HG03432 (cell line): ENCODE measurements around the gene DPP3.

ENCODE experiments used
- ATAC-seq: cut with Tn5 transposase; IDR thresholded peaks from one replicate; pipeline ENCODE4 v1.9.1; 2021; ENCODE audit warnings: mild to moderate bottlenecking, moderate library complexity; ENCODE audit not compliant: unreplicated experiment

Gene DPP3

GRCh38 chr11:66464916-66465315, 15.3 kb upstream of the DPP3 start:
- no peak for ATAC-seq

GRCh38 chr11:66465373-66466224, 14.6 kb upstream of the DPP3 start:
- ATAC-seq, result no peak

GRCh38 chr11:66466225-66467033, 13.8 kb upstream of the DPP3 start, which contains the start of gene PELI3:
Gene PELI3, plus strand, starts transcription at chr11:66466905. Its CDS starts 1,224 bp downstream, at chr11:66468129.
- ATAC-seq, result peak; percentile 75

GRCh38 chr11:66467034-66467659, 13.1 kb upstream of the DPP3 start:
- ATAC-seq, result peak; percentile 38

GRCh38 chr11:66467756-66468155, 12.5 kb upstream of the DPP3 start:
- no peak for ATAC-seq

GRCh38 chr11:66468691-66469090, 11.5 kb upstream of the DPP3 start:
- ATAC-seq, result no peak

GRCh38 chr11:66469441-66469840, 10.8 kb upstream of the DPP3 start:
- ATAC-seq, result no peak

- ATAC-seq, result no peak
These were observed 10.2 kb upstream of the DPP3 start for GRCh38 chr11:66470015-66470414.

- no peak for ATAC-seq
These were observed 9.1 kb upstream of the DPP3 start for GRCh38 chr11:66471142-66471541.

GRCh38 chr11:66472054-66472453, 8.2 kb upstream of the DPP3 start:
- ATAC-seq, result no peak

GRCh38 chr11:66473167-66473566, 7.1 kb upstream of the DPP3 start:
- no peak for ATAC-seq

GRCh38 chr11:66473608-66474515, 6.4 kb upstream of the DPP3 start:
- no peak for ATAC-seq

GRCh38 chr11:66475349-66476172, 4.7 kb upstream of the DPP3 start:
- ATAC-seq, result no peak

GRCh38 chr11:66476173-66476840, 3.9 kb upstream of the DPP3 start:
- no peak for ATAC-seq

GRCh38 chr11:66476841-66477251, 3.4 kb upstream of the DPP3 start:
- no peak for ATAC-seq

GRCh38 chr11:66477263-66478201, 2.7 kb upstream of the DPP3 start:
- ATAC-seq, result no peak

GRCh38 chr11:66478729-66479393, 1.4 kb upstream of the DPP3 start:
- no peak for ATAC-seq
